Neural cell (in vitro differentiated cells): ENCODE measurements around the gene DLST.

Experiments used
- REST ChIP-seq: IDR thresholded peaks from 2 replicates; pipeline ENCODE4 v1.6.1; 2012; ENCODE audit warnings: borderline replicate concordance
- TAF1 ChIP-seq: IDR thresholded peaks from 2 replicates; pipeline ENCODE4 v1.6.1; 2012; ENCODE audit warnings: low read depth

DNA sequence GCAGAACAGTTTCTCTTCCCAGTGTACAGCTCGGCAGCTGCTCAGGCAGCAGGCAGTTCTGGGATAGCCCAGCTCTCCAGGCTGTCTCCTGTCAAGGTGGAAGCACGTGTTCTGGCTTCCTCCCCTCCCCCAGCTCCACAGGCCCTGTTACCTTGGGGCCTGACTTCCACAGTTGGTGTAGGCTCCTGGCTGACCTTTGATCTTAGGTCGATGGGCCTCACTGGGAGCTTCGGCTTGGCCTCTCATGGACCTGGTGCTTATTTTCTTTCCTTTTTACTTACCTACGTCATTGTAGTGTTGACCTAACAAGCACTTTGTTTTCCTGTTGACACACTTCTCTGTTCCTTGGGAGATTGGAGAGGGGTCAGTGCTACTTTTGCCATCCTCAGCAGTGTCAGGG lies 17.0 kb downstream of the DLST start:
- TF ChIP-seq REST (no peak), TAF1 (no peak)
